Measurements from ENCODE around the gene HYAL2. TPM values are rescaled to one million over a fixed set of nuclear protein-coding genes. Genes with fewer than 3 reads are reported as not detected.

Gene HYAL2, protein sequence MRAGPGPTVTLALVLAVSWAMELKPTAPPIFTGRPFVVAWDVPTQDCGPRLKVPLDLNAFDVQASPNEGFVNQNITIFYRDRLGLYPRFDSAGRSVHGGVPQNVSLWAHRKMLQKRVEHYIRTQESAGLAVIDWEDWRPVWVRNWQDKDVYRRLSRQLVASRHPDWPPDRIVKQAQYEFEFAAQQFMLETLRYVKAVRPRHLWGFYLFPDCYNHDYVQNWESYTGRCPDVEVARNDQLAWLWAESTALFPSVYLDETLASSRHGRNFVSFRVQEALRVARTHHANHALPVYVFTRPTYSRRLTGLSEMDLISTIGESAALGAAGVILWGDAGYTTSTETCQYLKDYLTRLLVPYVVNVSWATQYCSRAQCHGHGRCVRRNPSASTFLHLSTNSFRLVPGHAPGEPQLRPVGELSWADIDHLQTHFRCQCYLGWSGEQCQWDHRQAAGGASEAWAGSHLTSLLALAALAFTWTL
- total RNA-seq (1 to 10 TPM; 1.6 to 2.1 TPM), total RNA-seq (2.8 to 6.5 reads per million in 2 donors)

DNA sequence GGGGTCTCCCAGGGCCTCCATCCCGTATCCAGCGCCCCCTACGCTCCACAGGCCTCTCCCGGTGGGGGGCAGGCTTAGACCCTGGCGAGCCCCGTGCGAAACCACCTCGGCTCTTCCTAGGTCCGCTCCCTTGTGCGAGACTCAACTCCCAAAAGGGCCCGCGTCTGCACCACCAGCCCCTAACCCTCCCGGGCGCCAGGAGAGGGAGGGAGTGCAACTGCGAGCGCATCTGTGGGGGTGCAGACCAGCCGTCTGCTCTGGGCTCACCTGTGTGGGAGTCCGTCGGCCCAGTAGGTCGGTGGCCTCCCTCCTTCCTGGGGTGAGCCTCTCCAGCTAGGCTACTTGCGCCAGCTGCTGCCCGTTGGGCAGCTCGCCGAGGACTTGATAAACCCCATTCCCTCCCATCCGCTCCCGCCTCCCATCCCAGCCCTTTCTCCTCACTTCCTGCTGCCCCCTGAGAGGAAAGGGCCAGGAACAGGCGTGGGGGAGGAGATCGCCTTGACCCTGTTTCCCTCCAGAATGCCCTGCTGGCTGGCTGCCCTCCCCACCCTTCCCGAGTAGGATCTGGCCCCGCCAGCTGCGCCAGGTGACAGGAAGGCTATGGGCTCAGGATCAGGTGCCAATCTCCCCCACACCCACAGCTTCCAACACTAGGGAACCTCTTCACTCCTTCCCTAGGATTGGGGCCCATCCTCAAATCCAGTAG, at the start of gene HYAL2:
Gene HYAL2 (minus strand): TSS at position 360 of the 706 bp plus-strand sequence. CDS start 2,256 bp downstream, outside the sequence.
- Mint-ChIP-seq H3K4me1 (peaks cover 33% of the 10 kb centered on the region), H3K36me3 (ENCODE audit: low read depth) (no peaks in the 10 kb centered on the region), H3K27me3 (no peaks in the 10 kb centered on the region), H3K4me3 (peak within 1 kb of the TSS; percentile 89), H3K27ac (peak within 1 kb of the TSS; percentile 59)
- ATAC-seq (no peak), DNase-seq (no peak)
- no peaks in the 10 kb centered on the region for H3K9me3 ChIP-seq (ENCODE audit: control insufficient read depth, low read length, poor library complexity, severe bottlenecking)

DNA sequence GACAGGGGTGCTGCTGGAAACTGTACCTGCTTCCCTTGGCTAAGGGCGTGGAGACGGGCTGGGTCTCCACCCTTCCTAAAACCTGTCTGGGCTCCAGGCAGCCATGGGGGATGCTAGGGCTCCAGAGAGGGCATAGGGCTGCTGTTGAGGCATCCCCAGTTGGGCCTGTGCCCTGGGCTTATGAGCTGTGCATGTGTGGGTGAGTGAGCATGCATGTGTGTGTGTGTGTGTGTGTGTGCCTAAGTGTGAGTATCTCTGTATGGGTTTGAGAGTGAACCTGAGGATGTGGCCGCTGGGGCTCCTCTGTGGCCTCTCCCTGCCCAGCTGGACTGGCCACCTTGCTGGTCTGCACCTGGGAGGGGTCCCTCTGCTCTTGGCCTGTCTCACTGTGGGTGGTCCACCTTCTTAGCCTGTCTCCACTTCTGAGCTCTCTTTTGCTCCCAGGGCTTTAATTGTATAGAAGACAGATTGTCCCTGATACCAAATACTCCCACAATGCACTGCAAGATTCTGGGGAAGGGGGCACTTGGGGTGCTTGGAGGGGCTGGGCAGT, 48.7 kb upstream of the HYAL2 start:
- ATAC-seq = no peak
- Mint-ChIP-seq H3K4me3 (no peak overlapping the region), H3K27me3 (no peaks in the 10 kb centered on the region)

DNA sequence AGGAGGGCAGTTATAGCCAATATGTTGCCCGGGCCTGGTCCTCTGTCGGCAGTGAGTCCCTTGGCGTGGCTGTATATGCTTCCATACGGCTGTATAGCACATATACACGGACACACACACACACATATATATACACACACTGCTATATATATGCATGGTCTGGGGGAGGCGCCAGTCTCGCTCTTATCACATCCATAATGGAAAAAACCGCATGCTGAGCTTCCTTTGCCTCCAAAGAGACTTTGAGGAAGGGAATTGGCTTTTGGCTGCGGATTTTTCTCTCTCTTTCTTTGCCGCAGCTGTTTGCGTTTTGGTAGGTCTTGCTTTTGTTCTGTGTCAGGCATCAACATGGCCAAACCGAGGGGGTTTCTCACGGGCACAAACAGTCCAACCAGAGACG, 48.0 kb upstream of the HYAL2 start:
- H3K4me3 Mint-ChIP-seq = no peak overlapping the region
- H3K4me1 Mint-ChIP-seq = peaks cover 12% of the 10 kb centered on the region
- H3K27ac Mint-ChIP-seq = no peak overlapping the region
- no peak for ATAC-seq
- H3K27me3 Mint-ChIP-seq = no peaks in the 10 kb centered on the region
- H3K36me3 Mint-ChIP-seq (ENCODE audit: low read depth) = no peaks in the 10 kb centered on the region
- no peaks in the 10 kb centered on the region for H3K9me3 ChIP-seq (ENCODE audit: control insufficient read depth, low read length, poor library complexity, severe bottlenecking)
- no peak for DNase-seq

More for the DNA sequence above, 48.7 kb upstream of the HYAL2 start:
- no peaks in the 10 kb centered on the region for H3K9me3 ChIP-seq (ENCODE audit: control insufficient read depth, low read length, poor library complexity, severe bottlenecking)
- no peak for DNase-seq
- Mint-ChIP-seq H3K27ac (no peak overlapping the region), H3K4me1 (peaks cover 9% of the 10 kb centered on the region), H3K36me3 (ENCODE audit: low read depth) (no peaks in the 10 kb centered on the region)

DNA sequence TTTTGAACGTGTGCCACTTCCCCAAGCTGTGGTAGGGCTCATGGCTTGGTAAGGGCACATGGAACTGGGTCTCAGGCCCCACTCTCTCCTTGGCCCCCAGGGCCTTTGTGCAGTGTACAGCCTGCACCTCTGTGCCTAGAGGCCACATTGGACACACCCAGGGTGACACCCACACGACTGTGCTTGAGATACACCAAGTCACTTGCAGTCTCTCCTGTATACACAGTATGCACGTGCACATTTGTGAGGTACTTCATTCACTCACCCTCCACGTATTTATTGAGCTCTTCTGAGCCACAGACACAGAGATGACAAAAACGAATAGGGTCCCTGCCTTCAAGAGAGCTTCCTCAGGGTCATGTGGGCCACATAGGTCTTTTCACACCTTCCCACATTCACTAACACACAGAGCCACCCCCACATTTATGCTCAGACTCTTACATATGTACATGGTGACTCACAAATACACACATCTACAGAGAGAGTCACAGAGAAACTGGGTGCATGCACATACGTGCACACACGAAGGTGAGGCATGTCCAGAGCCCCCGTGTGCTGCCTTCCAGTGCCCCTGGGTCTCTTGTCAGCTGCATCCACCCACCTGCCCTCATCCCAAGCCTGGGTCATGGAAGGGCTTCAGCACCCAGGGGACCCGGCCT, 46.6 kb upstream of the HYAL2 start:
- no peak for ATAC-seq
- Mint-ChIP-seq H3K4me3 (peak overlapping the region; percentile 55), H3K27ac (peak overlapping the region; percentile 32)

DNA sequence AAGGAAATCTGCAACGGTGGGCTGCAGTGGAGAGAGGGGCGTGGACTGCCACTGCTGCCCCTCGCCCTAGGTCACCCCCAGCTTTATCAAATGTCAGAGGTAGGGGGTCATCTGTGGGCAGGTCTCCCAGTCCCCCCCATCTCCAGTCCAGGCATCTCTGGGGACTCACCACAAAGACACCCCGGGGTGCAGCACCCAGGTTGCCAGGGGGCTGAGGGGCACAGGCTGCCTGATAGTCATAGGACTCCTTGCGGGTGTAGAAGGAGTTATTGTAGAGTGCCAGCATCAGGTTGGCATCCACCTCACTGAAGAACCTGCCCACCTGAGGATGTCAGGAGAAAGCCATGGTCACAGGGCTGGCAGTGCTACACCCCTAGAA, 43.3 kb upstream of the HYAL2 start:
- H3K4me1 Mint-ChIP-seq = peaks cover 14% of the 10 kb centered on the region
- H3K4me3 Mint-ChIP-seq = peak overlapping the region; percentile 92
- no peak for DNase-seq
- ATAC-seq = no peak
- H3K27ac Mint-ChIP-seq = peak overlapping the region; percentile 95
- no peaks in the 10 kb centered on the region for H3K27me3 Mint-ChIP-seq
- H3K36me3 Mint-ChIP-seq (ENCODE audit: low read depth) = no peaks in the 10 kb centered on the region
- H3K9me3 ChIP-seq (ENCODE audit: control insufficient read depth, low read length, poor library complexity, severe bottlenecking) = no peaks in the 10 kb centered on the region

More for the DNA sequence above, 46.6 kb upstream of the HYAL2 start:
- H3K4me1 Mint-ChIP-seq = peaks cover 20% of the 10 kb centered on the region
- H3K36me3 Mint-ChIP-seq (ENCODE audit: low read depth) = no peaks in the 10 kb centered on the region
- DNase-seq = no peak
- H3K27me3 Mint-ChIP-seq = no peaks in the 10 kb centered on the region
- H3K9me3 ChIP-seq (ENCODE audit: control insufficient read depth, low read length, poor library complexity, severe bottlenecking) = no peaks in the 10 kb centered on the region

DNA sequence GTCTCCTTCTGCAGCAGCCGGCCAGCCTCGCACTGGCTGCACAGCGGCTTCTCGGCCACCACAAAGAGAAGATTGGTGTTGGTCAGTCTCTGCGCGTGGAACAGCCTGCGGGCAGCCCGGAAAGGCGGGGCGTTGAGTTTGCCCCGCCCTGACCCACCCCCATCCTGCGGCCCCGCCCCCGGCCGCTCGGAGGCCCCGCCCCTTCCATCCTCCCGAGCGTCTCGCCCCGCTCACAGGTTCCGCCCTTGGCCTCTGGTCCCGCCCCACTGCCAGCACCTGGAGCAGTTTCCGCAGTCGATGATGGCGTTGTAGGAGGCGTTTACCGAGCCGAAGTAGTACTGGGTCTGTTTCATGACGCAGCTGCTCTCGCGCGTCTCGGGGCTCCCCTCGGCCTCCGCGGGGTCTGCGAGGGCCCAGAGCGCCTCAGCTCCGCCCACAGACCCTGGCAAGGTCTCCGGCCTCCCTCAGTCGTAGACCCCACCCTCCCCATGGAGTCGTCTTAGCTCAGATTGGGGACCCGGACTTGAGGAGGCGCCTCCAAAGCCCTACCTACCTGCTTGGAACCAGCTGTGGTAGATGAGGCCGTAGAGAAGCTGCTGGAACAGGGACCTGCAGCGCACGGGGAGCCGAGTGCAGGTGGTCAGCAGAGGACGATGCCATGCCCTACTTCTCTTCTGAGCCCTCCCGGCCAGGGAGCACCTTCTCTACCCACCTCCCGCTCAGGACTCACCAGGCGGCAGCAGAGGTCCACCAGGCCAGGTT, 42.7 kb upstream of the HYAL2 start:
- Mint-ChIP-seq H3K4me3 (peak overlapping the region; percentile 92), H3K4me1 (peaks cover 14% of the 10 kb centered on the region), H3K27me3 (no peaks in the 10 kb centered on the region), H3K27ac (peak overlapping the region; percentile 95), H3K36me3 (ENCODE audit: low read depth) (no peaks in the 10 kb centered on the region)
- DNase-seq = peak; percentile 86 to 94 (median 93)
- ATAC-seq = peak; percentile 97
- no peaks in the 10 kb centered on the region for H3K9me3 ChIP-seq (ENCODE audit: control insufficient read depth, low read length, poor library complexity, severe bottlenecking)

DNA sequence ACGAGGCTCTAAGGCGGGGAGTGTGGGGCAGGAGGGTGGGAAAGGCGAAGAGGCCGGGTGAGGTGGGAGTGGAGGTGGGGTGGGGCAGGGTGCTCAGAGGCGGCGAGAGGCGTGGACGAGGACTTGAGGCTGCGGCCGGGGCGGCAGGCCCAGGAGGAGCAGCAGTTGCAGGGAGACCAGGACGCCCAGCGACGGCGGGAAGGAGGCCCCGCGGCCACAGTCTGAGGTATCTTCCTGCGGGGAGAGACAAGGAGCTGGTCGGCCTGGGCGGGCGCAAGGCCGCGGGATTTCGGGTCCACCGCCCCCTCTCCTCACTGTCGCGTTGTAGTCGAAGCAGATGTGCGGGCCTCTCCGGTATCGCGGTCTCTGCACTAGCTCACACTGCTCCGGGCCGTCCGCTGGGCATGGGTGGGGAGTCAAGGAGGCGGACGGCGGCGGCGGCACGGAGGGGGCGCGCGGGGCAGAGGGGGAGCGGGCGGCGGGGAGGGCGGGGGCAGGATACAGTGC, 42.1 kb upstream of the HYAL2 start:
- H3K27me3 Mint-ChIP-seq = no peaks in the 10 kb centered on the region
- H3K36me3 Mint-ChIP-seq (ENCODE audit: low read depth) = no peaks in the 10 kb centered on the region
- peak overlapping the region; percentile 92 for H3K4me3 Mint-ChIP-seq
- H3K9me3 ChIP-seq (ENCODE audit: control insufficient read depth, low read length, poor library complexity, severe bottlenecking) = no peaks in the 10 kb centered on the region
- ATAC-seq (no peak), DNase-seq (no peak)
- no peak overlapping the region for H3K27ac Mint-ChIP-seq
- H3K4me1 Mint-ChIP-seq = peaks cover 16% of the 10 kb centered on the region

DNA sequence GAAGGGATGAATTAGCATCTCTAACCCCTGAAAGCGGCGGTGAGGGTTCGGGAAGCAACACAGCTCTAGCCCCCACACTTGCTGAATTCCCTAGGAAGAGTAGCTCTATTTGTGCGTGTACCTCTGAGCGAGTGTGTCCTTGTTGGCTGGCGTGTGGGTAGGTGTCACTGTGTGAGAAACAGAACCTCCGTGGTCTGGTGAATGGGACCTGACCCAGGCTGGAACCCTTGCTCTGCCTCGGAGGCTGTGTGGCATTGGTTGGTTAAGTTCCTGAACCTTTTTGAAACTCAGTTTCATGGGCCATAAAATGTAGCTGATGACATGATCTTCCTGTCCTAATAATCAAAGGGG, 37.2 kb upstream of the HYAL2 start:
- H3K9me3 ChIP-seq (ENCODE audit: control insufficient read depth, low read length, poor library complexity, severe bottlenecking) = no peaks in the 10 kb centered on the region
- H3K4me3 Mint-ChIP-seq = peak overlapping the region; percentile 97
- H3K4me1 Mint-ChIP-seq = peaks cover 31% of the 10 kb centered on the region
- peak overlapping the region; percentile 97 for H3K27ac Mint-ChIP-seq
- no peak for DNase-seq
- no peaks in the 10 kb centered on the region for H3K27me3 Mint-ChIP-seq
- ATAC-seq = peak; percentile 22
- H3K36me3 Mint-ChIP-seq (ENCODE audit: low read depth) = no peaks in the 10 kb centered on the region

DNA sequence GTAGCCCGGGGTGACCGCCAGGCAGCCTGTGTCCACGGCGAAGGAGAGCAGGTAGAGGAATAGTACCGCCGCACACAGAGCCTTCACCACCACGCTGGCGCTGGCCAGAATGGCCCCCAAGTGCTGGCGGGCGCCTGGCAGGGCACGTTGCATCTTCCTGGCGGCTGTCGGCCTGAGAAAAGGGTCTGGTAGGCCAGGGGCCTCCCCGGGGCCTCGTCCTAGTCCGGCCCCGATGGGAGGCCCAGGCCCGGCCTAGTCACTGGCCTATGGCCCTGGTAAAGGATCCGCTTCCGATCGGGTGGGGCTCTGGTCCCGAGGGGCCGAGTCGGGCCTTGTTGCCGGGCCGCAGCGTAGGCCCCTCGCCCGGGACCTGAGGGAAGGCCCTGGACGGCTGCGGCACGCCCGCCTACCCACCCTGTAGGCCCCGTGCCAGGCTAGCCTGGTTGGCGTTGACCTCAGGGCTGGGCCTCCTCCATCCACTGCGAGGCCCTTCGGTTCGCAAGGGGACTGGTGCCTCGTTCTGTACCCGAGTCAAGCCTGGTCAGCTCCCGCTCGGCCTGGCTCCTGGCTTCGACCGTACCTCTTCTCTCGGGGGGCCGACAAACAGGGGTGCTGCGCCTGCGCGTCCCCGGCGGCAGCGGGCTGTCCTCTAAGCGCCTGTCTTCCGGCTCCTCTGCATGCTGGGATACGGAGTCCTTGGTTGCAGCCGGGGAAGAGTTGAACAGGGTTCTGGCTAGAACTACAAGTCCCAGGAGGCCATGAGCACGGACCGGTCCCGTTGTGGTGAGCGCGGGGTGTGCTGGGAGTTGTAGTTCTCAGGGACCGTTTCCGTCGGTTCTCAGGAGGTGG, 36.6 kb upstream of the HYAL2 start, which contains the start of gene TMEM115:
Gene TMEM115 (minus strand): TSS at position 611 of the 849 bp plus-strand sequence. CDS start 458 bp downstream, at position 153.
- DNase-seq = peak; percentile 86 to 89 (median 87)
- H3K4me1 Mint-ChIP-seq = peaks cover 32% of the 10 kb centered on the region
- no peaks in the 10 kb centered on the region for H3K27me3 Mint-ChIP-seq
- no peaks in the 10 kb centered on the region for H3K9me3 ChIP-seq (ENCODE audit: control insufficient read depth, low read length, poor library complexity, severe bottlenecking)
- peak; percentile 100 for ATAC-seq
- H3K27ac Mint-ChIP-seq = peak within 1 kb of the TSS; percentile 97
- peak within 1 kb of the TSS; percentile 97 for H3K4me3 Mint-ChIP-seq
- no peaks in the 10 kb centered on the region for H3K36me3 Mint-ChIP-seq (ENCODE audit: low read depth)

DNA sequence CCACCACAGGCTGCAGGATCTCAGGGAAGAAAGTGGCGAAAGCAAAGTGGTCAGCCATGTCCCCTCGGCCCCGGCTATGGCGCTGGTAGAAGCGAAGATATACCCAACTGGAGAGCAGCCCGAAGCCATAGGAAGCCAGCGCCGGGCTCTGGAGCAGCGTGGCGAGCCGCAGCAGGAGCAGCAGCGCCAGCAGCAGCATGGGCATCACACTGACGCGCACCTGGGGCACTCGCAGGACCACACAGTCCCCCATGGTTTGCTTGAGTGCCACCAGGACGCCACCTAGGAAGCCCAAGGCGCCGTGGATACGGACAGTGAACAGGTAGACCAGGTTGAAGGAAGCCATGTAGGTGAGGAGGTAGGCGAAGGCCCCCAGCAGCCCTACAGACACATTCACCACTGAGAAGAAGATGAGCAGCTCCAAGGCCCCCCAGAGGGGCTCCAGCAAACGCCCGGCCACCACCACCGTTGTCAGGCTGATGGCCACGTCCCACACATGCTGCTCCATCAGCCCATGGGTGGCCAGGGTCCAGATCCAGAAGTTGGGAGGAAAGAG, 35.9 kb upstream of the HYAL2 start:
- no peaks in the 10 kb centered on the region for H3K36me3 Mint-ChIP-seq (ENCODE audit: low read depth)
- H3K4me1 Mint-ChIP-seq = peaks cover 33% of the 10 kb centered on the region
- peak overlapping the region; percentile 97 for H3K27ac Mint-ChIP-seq

DNA sequence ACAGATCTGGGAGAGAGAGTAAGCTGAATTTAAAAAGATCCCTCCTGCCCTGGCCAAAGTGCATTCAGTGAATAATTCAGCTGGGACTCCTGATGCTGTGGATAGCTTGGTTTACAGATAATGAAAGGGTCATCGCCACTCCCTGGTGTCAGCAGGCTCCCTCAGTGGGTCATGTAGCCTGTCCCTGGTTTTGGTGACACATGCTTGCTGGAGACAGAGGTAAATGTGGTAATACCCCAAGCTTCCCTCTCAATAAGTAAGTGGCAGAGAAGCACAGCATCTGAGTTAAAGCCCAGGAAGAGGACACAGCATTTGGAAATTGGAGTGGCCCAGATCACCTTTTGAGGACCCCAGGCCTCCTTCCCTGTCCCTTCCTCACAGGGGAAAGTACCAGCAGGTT, 34.9 kb upstream of the HYAL2 start:
- H3K9me3 ChIP-seq (ENCODE audit: control insufficient read depth, low read length, poor library complexity, severe bottlenecking) = no peaks in the 10 kb centered on the region
- DNase-seq = no peak
- H3K4me3 Mint-ChIP-seq = peak overlapping the region; percentile 97
- no peaks in the 10 kb centered on the region for H3K36me3 Mint-ChIP-seq (ENCODE audit: low read depth)
- H3K27ac Mint-ChIP-seq = peak overlapping the region; percentile 97
- ATAC-seq = no peak
- no peaks in the 10 kb centered on the region for H3K27me3 Mint-ChIP-seq
- H3K4me1 Mint-ChIP-seq = peaks cover 33% of the 10 kb centered on the region

More for the DNA sequence above, 35.9 kb upstream of the HYAL2 start:
- H3K27me3 Mint-ChIP-seq = no peaks in the 10 kb centered on the region
- no peak for DNase-seq
- H3K4me3 Mint-ChIP-seq = peak overlapping the region; percentile 97
- no peaks in the 10 kb centered on the region for H3K9me3 ChIP-seq (ENCODE audit: control insufficient read depth, low read length, poor library complexity, severe bottlenecking)
- no peak for ATAC-seq
